Natural killer cell (primary cell): ENCODE results near the gene PRKCD. TPM values are rescaled to one million over a fixed set of nuclear protein-coding genes. Genes with fewer than 3 reads are reported as not detected.

Source experiments
- ATAC-seq, 3 donors: fragments of 150-1000 bp in 2 of 3; fragments of 200-7000 bp in 1 of 3; cut with Tn5 transposase; 1 replicate in 1 of 3; 2 replicates in 2 of 3; pipeline ENCODE4 v1.10.0; 2021; ENCODE audit warnings: mild to moderate bottlenecking in 2 of 3, moderate library complexity in 2 of 3
- DNase-seq, 2 donors: peaks; one replicate each; pipeline versions ENCODE4 v3.0.0 to v3.0.0-alpha.2; 2013 to 2021; ENCODE audit warnings: mixed read lengths in 1 of 2
- H3K27ac ChIP-seq: one replicate; pipeline ENCODE4 v1.5.1; 2013; ENCODE audit warnings: mild to moderate bottlenecking, low read length
- H3K27me3 ChIP-seq: one replicate; pipeline ENCODE4 v1.6.1; 2013; ENCODE audit warnings: low read length; ENCODE audit not compliant: control insufficient read depth, insufficient read depth
- H3K36me3 ChIP-seq: one replicate; pipeline ENCODE4 v1.6.1; 2013; ENCODE audit warnings: low read length; ENCODE audit not compliant: control insufficient read depth, insufficient read depth
- H3K4me1 ChIP-seq: one replicate; pipeline ENCODE4 v1.6.1; 2013; ENCODE audit warnings: low read length; ENCODE audit not compliant: control insufficient read depth, insufficient read depth
- H3K4me3 ChIP-seq: one replicate; pipeline ENCODE4 v1.5.1; 2013; ENCODE audit warnings: low read length
- H3K9me3 ChIP-seq: one replicate; pipeline ENCODE4 v1.6.1; 2013; ENCODE audit warnings: low read length; ENCODE audit not compliant: control insufficient read depth, insufficient read depth
- H3K27ac Mint-ChIP-seq, 2 donors: one replicate each; pipeline ENCODE4 v1.8.0; 2022; ENCODE audit warnings: mild to moderate bottlenecking in 2 of 2, mixed read lengths in 2 of 2, moderate library complexity in 1 of 2
- H3K27me3 Mint-ChIP-seq, 2 donors: one replicate each; pipeline ENCODE4 v1.8.0; 2022; ENCODE audit warnings: low read depth in 2 of 2, mixed read lengths in 2 of 2
- H3K36me3 Mint-ChIP-seq: one replicate; pipeline ENCODE4 v1.8.0; 2022; ENCODE audit warnings: mixed read lengths
- H3K4me1 Mint-ChIP-seq, 2 donors: one replicate each; pipeline ENCODE4 v1.8.0; 2022; ENCODE audit warnings: mixed read lengths in 2 of 2
- H3K4me3 Mint-ChIP-seq: one replicate; pipeline ENCODE4 v1.8.0; 2022; ENCODE audit warnings: mild to moderate bottlenecking, moderate library complexity, mixed read lengths
- H3K9me3 Mint-ChIP-seq, 2 donors: one replicate each; pipeline ENCODE4 v1.8.0; 2022; ENCODE audit warnings: mixed read lengths in 2 of 2
- CTCF ChIP-seq: fragments of 200-600 bp; IDR thresholded peaks from one replicate; pipeline ENCODE4 v1.8.0; 2022; ENCODE audit warnings: antibody characterized with exemption
- WGBS: methylation state at CpG from one replicate; pipeline ENCODE4 v1.1.7; 2013; ENCODE audit warnings: missing lambda C conversion rate; ENCODE audit not compliant: insufficient coverage; 5-methylcytosine and 5-hydroxymethylcytosine counted together
- intact Hi-C: fragments of 100-400 bp; cut with micrococcal nuclease; formaldehyde crosslinking; loops from one replicate; pipeline ENCODE4 v1.14.2; 2022
- total RNA-seq, 4 donors: library from RNA; stranded (reverse); fragments of 120-200 nt in 1 of 4; gene quantifications; one replicate each; pipeline versions ENCODE4 v1.2.3 to v1.2.4, GENCODE V29; 2013 to 2022

PRKCD gene
- total RNA-seq, 3 donors from 2014 or later (not counting 1 experiment from before 2014, with no cell fraction given), result 31.7 to 60.0 (median 36.3) TPM

- no peaks in the 10 kb centered on the region for H3K36me3 Mint-ChIP-seq
- no peak overlapping the region for H3K4me3 Mint-ChIP-seq
- Histone ChIP-seq H3K36me3 (peaks cover 38% of the 10 kb centered on the region), H3K4me1 (no peaks in the 10 kb centered on the region), H3K27me3 (no peaks in the 10 kb centered on the region), H3K9me3 (no peaks in the 10 kb centered on the region), H3K27ac (no peak overlapping the region), H3K4me3 (no peak overlapping the region)
- WGBS, result 92% methylated on average over 28 of the region's 28 CpGs
- DNase-seq (no peak), ATAC-seq (no peak)
- H3K9me3 Mint-ChIP-seq, result no peaks in the 10 kb centered on the region
- H3K4me1 Mint-ChIP-seq, result peaks cover 0 to 20% of the 10 kb centered on the region in 2 donors
- intact Hi-C loops, result no loop called here
- peak overlapping the region in 1 of 2 donors; percentile 52 for H3K27ac Mint-ChIP-seq
- TF ChIP-seq CTCF, result no peak
- H3K27me3 Mint-ChIP-seq, result no peaks in the 10 kb centered on the region
Measured at GRCh38 chr3:53240989-53241972, 80.3 kb downstream of the PRKCD start.

GRCh38 chr3:53242155-53242554 is 81.1 kb downstream of the PRKCD start:
- TF ChIP-seq CTCF, result no peak
- no peaks in the 10 kb centered on the region for H3K36me3 Mint-ChIP-seq
- Histone ChIP-seq H3K27me3 (no peaks in the 10 kb centered on the region), H3K27ac (no peak overlapping the region), H3K36me3 (peaks cover 37% of the 10 kb centered on the region), H3K9me3 (no peaks in the 10 kb centered on the region), H3K4me1 (no peaks in the 10 kb centered on the region), H3K4me3 (no peak overlapping the region)
- intact Hi-C loops, result no loop called here
- H3K4me3 Mint-ChIP-seq, result no peak overlapping the region
- H3K27me3 Mint-ChIP-seq, result no peaks in the 10 kb centered on the region
- H3K4me1 Mint-ChIP-seq, result peaks cover 0 to 20% of the 10 kb centered on the region in 2 donors
- 94% methylated on average over 7 of the region's 7 CpGs for WGBS
- no peaks in the 10 kb centered on the region for H3K9me3 Mint-ChIP-seq
- DNase-seq (no peak), ATAC-seq (no peak)
- H3K27ac Mint-ChIP-seq, result peak overlapping the region in 1 of 2 donors; percentile 52

Other genes with a start within 250 kb of the PRKCD start
- 10 to 100 TPM; 20.2 to 22.3 (median 22.2) TPM for gene SFMBT1, start 115.1 kb upstream of the PRKCD start, total RNA-seq
- gene RFT1, start 30.8 kb upstream of the PRKCD start, total RNA-seq, result 10 to 100 TPM; 13.3 to 17.2 (median 14.1) TPM
- gene TKT, start 94.8 kb downstream of the PRKCD start, total RNA-seq, result 100 to 1,000 TPM in 2 of 3 donors, 10 to 100 TPM in 1; 82.9 to 126 (median 107) TPM
- gene DCP1A, start 186.3 kb downstream of the PRKCD start, total RNA-seq, result 10 to 100 TPM; 36.5 to 48.9 (median 45.8) TPM